ENCODE results near the gene LRRC59. TPM values are rescaled to one million over a fixed set of nuclear protein-coding genes. Genes with fewer than 3 reads are reported as not detected.
A peak's percentile ranks its signal among the peaks of the same experiment; 100 is the strongest.

Gene LRRC59
- total and polyA plus RNA-seq, 2 experiments from 2014 or later, result 46.4 to 124 TPM

DNA sequence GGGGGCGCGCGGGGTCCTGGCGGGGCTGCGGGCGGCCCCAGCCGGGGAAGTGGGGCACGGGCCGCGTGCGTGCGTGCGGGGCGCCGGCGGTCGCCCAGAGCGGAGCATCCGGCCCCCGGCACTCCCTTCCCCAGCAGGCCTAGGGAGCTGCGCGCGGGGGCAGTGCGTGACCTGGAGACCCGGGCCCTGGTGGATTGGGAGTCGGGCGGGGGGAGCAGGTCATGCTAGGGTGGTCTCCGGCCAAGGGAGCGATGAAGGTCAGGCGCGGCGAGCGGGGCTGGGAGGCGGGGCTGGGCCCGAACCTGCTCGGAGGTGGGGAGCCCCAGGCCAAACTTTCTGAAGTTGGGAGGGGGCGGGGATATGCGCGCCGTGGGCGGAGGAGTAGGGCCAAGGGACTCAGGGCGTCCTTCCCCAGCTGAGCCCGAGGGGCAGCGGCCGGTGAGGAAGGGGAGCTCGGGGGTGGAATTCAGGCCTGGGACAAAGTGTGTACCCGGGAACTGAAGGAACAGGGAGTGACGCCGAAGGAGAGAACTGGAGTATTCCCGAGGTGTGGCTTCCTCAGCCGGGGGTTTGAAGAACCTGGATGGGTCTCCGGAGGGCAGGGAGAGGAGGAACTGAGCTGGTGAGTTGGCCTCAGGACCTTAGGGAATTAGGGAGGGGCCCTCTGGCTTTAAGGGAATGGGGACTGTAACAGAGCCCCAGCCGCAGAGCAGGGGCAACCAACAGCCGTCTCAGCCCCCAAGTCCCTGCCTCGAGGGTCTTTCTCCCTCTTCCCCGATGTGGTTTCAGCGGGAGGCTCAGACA is 50.8 kb downstream of the LRRC59 start (continued):
- no peak for TF ChIP-seq ZNF462 (CRISPR knock-in tag; IDR thresholded peaks at IDR 0.05)

- Histone ChIP-seq H3K36me3 (ENCODE audit: insufficient read depth) (no peaks in the 10 kb centered on the region), H3K9me2 (ENCODE audit: insufficient read depth) (no peaks in the 10 kb centered on the region), H2AFZ (peak within 1 kb of the TSS; percentile 98), H3K4me1 (ENCODE audit: insufficient read depth) (peaks cover 18% of the 10 kb centered on the region), H4K20me1 (replicated peaks; ENCODE audit: insufficient read depth) (peaks cover 6% of the 10 kb centered on the region; the same call in 1 of the 2 replicates), H3K4me2 (peak within 1 kb of the TSS; percentile 98), H3F3A (replicated peaks; ENCODE audit: low read depth) (no peaks in the 10 kb centered on the region), H3K27me3 (ENCODE audit: insufficient read depth) (peaks cover 15% of the 10 kb centered on the region; the same call in 1 of the 2 replicates), H3K4me3 (peak within 1 kb of the TSS; percentile 87), H3K79me2 (replicated peaks; ENCODE audit: insufficient read depth) (peaks cover 29% of the 10 kb centered on the region), H3K27ac (ENCODE audit: low read depth) (no peak within 1 kb of the TSS)
- Mint-ChIP-seq H3K4me1 (peaks cover 37% of the 10 kb centered on the region), H3K4me3 (peak within 1 kb of the TSS; percentile 95), H3K27me3 (ENCODE audit: insufficient read depth, low read depth, poor library complexity) (peaks cover 18% of the 10 kb centered on the region), H3K27ac (peak within 1 kb of the TSS; percentile 85), H3K36me3 (ENCODE audit: low read depth) (peaks cover 4% of the 10 kb centered on the region; the same call in 1 of the 3 replicates), H3K9me3 (no peaks in the 10 kb centered on the region)
- peak; percentile 91 for DNase-seq (ENCODE audit: low spot score)
- peak; percentile 52 for ATAC-seq
- TF ChIP-seq EZH2 (IDR thresholded peaks at IDR 0.05; ENCODE audit: low read depth, unreplicated experiment) (no peak), POLR2AphosphoS5 (IDR thresholded peaks at IDR 0.05; ENCODE audit: low read depth) (peak; percentile 80), JUNB (IDR thresholded peaks at IDR 0.05; ENCODE audit: unreplicated experiment) (no peak), ETS1 (IDR thresholded peaks at IDR 0.05) (no peak)
Observed at GRCh38 chr17:50345432-50346312, 51.7 kb downstream of the LRRC59 start, which contains the start of gene XYLT2. Gene XYLT2 (plus strand): TSS chr17:50346126. CDS start chr17:50346141, 15 bp downstream.
